ENCODE measurements around the gene REEP1.

The REEP1 gene

DNA sequence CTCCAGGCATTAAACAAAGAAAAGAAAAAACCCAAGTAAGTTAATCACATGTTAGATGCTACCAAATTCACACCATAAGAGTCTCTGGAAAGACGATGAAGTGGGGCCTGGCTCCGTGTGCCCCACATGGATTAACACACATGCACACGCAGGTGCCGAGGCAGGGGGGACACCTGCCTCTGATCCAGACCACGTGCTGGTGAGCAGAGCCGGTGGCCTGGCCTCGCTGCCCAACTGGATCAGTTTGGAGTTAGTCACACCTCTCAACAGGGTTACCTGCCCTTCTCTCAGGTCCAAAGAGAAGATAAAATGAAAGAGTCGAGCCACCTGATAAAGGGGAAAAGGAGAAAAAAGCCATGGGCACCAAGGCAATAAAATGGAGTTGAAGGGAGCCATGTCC lies 97.7 kb downstream of the REEP1 start:
- H3K4me1 ChIP-seq (ENCODE audit: control insufficient read depth, insufficient read depth, low read length): no peaks in the 10 kb centered on the region
- H3K27ac ChIP-seq (ENCODE audit: extremely low read depth, low read depth, low read length): no peak overlapping the region
- no peaks in the 10 kb centered on the region for H3K36me3 ChIP-seq (ENCODE audit: control insufficient read depth in 2 of 2, insufficient read depth in 1 of 2, low read length in 2 of 2)
- no peaks in the 10 kb centered on the region for H3K9me3 ChIP-seq (ENCODE audit: control insufficient read depth, insufficient read depth, low read depth, low read length)
- TF ChIP-seq IKZF3 (tag by site-specific recombination; IDR thresholded peaks at IDR 0.05): no peak
- no peak for TF ChIP-seq ZNF266 (tag by site-specific recombination; IDR thresholded peaks at IDR 0.05; ENCODE audit: low read depth)
- TF ChIP-seq ZNF19 (tag by site-specific recombination; IDR thresholded peaks at IDR 0.05; ENCODE audit: low read depth): no peak
- no peak for TF ChIP-seq ZNF311 (tag by site-specific recombination; IDR thresholded peaks at IDR 0.05; ENCODE audit: borderline replicate concordance)
- no peak for TF ChIP-seq ZNF529 (tag by site-specific recombination; IDR thresholded peaks at IDR 0.05; ENCODE audit: insufficient replicate concordance)
- TF ChIP-seq ZNF596 (tag by site-specific recombination; IDR thresholded peaks at IDR 0.05): no peak
- TF ChIP-seq KLF1 (tag by site-specific recombination; IDR thresholded peaks at IDR 0.05): no peak
- TF ChIP-seq MZF1 (tag by site-specific recombination; IDR thresholded peaks at IDR 0.05; ENCODE audit: borderline replicate concordance): no peak
- no peak for TF ChIP-seq ZNF544 (tag by site-specific recombination; IDR thresholded peaks at IDR 0.05)
- TF ChIP-seq ZNF292 (tag by site-specific recombination; IDR thresholded peaks at IDR 0.05; ENCODE audit: borderline replicate concordance, low read depth): no peak
- no peak for TF ChIP-seq HOXD13 (CRISPR knock-in tag; IDR thresholded peaks at IDR 0.05; ENCODE audit: borderline replicate concordance)
- TF ChIP-seq, protein P1, sequence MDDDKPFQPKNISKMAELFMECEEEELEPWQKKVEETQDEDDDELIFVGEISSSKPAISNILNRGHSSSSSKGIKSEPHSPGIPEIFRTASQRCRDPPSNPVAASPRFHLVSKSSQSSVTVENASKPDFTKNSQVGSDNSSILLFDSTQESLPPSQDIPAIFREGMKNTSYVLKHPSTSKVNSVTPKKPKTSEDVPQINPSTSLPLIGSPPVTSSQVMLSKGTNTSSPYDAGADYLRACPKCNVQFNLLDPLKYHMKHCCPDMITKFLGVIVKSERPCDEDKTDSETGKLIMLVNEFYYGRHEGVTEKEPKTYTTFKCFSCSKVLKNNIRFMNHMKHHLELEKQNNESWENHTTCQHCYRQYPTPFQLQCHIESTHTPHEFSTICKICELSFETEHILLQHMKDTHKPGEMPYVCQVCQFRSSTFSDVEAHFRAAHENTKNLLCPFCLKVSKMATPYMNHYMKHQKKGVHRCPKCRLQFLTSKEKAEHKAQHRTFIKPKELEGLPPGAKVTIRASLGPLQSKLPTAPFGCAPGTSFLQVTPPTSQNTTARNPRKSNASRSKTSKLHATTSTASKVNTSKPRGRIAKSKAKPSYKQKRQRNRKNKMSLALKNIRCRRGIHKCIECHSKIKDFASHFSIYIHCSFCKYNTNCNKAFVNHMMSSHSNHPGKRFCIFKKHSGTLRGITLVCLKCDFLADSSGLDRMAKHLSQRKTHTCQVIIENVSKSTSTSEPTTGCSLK (tag by site-specific recombination; IDR thresholded peaks at IDR 0.05): no peak
- no peak for TF ChIP-seq SP3 (tag by site-specific recombination; IDR thresholded peaks at IDR 0.05)
- TF ChIP-seq ZEB2 (tag by site-specific recombination; IDR thresholded peaks at IDR 0.05): no peak
- no peak for TF ChIP-seq ZNF658 (tag by site-specific recombination; IDR thresholded peaks at IDR 0.05)
- CTCF ChIA-PET: no interaction called here
- no peak overlapping the region for H3K4me3 ChIP-seq (ENCODE audit: low read depth, low read length)
- POLR2A ChIA-PET: no interaction called here

DNA sequence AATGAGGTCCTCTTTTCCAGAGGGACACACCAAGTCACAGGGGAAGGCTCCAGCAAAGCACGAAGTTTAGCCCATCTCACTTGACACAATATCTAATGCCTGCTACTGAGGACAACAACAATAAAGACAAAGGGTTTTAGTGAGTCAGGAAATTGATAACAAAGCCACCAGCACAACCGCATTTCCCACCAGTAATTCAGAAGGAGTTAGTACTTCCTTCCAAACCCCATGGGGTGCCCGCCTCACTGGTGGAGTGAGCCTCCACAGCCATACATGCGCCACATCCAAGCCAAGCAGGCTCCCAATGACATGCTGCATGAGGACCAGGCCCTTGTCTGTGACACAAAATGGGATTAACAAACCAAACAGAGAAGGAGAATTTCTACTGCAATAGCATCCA lies 98.1 kb downstream of the REEP1 start:
- Histone ChIP-seq H3K4me3 (ENCODE audit: low read depth, low read length) (no peak overlapping the region), H3K4me1 (ENCODE audit: control insufficient read depth, insufficient read depth, low read length) (no peaks in the 10 kb centered on the region), H3K9me3 (ENCODE audit: control insufficient read depth, insufficient read depth, low read depth, low read length) (no peaks in the 10 kb centered on the region), H3K27ac (ENCODE audit: extremely low read depth, low read depth, low read length) (no peak overlapping the region), H3K36me3 (ENCODE audit: control insufficient read depth in 2 of 2, insufficient read depth in 1 of 2, low read length in 2 of 2) (no peaks in the 10 kb centered on the region)
- CTCF ChIA-PET: no interaction called here
- POLR2A ChIA-PET: no interaction called here
- TF ChIP-seq ZNF335 (tag by site-specific recombination; conservative IDR thresholded peaks at IDR 0.05) (no peak), ZNF221 (tag by site-specific recombination; IDR thresholded peaks at IDR 0.05; ENCODE audit: borderline replicate concordance) (no peak), ZNF600 (tag by site-specific recombination; IDR thresholded peaks at IDR 0.05) (no peak), KLF8 (tag by site-specific recombination; IDR thresholded peaks at IDR 0.05) (no peak), ZBTB21 (tag by site-specific recombination; IDR thresholded peaks at IDR 0.05) (no peak), ZNF660 (tag by site-specific recombination; IDR thresholded peaks at IDR 0.05) (no peak)
- TF ChIP-seq, protein P2, sequence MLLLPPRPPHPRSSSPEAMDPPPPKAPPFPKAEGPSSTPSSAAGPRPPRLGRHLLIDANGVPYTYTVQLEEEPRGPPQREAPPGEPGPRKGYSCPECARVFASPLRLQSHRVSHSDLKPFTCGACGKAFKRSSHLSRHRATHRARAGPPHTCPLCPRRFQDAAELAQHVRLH (tag by site-specific recombination; IDR thresholded peaks at IDR 0.05): no peak
- TF ChIP-seq, protein P3, sequence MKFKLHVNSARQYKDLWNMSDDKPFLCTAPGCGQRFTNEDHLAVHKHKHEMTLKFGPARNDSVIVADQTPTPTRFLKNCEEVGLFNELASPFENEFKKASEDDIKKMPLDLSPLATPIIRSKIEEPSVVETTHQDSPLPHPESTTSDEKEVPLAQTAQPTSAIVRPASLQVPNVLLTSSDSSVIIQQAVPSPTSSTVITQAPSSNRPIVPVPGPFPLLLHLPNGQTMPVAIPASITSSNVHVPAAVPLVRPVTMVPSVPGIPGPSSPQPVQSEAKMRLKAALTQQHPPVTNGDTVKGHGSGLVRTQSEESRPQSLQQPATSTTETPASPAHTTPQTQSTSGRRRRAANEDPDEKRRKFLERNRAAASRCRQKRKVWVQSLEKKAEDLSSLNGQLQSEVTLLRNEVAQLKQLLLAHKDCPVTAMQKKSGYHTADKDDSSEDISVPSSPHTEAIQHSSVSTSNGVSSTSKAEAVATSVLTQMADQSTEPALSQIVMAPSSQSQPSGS (tag by site-specific recombination; IDR thresholded peaks at IDR 0.05; ENCODE audit: low read depth): no peak

Measured in HEK293 (cell line).